ENCODE results near the gene ANKRD42.

Gene ANKRD42

DNA sequence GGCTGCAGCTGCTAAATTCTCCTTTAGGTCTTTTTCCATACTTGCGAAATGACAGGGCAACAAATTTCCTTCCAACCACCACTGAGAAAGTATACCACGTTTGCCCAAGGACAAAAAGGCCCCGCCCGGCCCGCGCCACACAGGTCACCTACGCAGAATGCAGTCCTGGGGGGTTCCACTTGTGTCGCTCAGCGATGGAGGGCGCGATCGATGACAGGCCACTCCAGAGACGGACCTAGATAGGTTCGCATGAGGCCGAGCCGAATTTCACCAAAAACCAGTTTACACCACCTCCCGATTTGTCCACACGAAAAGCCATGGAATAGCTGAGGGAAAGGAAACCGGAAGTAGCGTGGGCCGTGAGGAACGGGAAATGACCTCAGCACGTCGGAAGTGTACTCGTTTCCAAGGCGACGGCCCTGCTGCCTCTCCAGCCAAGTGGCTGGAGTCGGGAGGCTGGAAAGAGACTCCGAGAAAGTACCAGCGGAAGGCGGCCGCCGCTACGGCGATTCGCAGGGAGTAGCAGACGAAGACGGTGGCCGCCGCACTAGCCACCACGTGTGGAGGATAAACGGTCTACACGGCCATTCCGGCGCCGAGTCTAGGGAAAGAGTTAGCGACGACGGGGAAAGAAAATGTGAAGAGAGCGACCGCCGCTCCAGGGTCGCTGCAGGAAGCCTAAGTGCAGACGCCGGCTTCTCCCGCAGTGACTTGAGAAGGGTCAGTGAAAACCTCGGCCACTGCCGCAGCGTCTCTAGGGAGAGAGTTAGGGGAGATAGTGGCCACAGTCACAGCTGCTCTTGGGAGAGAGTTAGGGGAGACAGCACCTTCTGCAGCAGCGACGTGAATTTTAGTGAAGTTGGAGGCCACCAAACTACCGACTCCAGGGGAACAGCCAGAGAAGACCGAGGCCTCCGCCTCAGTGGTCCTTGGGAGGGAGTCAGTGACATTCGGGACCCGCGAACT lies at the start of gene ANKRD42:
ANKRD42 (plus strand) TSS at position 398 of the 966 bp plus-strand sequence. CDS start 959 bp downstream, outside the sequence.
- Histone ChIP-seq H3K27ac (ENCODE audit: low read depth, low read length) (peak within 1 kb of the TSS; percentile 15), H3K36me3 (ENCODE audit: control insufficient read depth, insufficient read depth, low read length) (peaks cover 34% of the 10 kb centered on the region), H3K27me3 (ENCODE audit: control insufficient read depth, insufficient read depth, low read length) (0 out of 2 replicates have a peak, but pooled peaks cover 6% of the 10 kb centered on the region), H3K4me3 (ENCODE audit: low read depth, low read length) (peak within 1 kb of the TSS; percentile 68), H3K4me1 (ENCODE audit: control insufficient read depth, insufficient read depth, low read length) (peaks cover 12% of the 10 kb centered on the region), H3K9me3 (ENCODE audit: control insufficient read depth, insufficient read depth, low read depth, low read length) (no peaks in the 10 kb centered on the region), H3K9ac (ENCODE audit: low read length) (peak within 1 kb of the TSS; percentile 76)

DNA sequence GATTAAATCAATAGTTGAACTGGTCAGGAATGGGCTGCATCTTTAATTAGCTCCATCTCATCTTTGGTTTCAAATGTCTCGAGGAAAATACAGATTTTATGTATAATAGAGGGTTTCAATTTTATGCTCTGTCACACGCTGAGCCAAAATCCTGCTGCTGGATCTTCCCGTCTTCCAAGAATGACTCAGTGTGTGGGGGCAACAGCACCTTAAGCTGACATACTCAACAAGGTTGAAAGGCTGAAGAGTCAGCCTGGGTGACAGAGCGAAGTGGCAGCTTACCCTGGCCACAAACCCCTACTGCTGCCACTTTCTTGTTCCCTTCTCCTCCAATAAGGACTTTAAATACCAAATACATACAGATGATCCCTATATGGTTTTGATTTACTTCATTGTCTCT lies 45.6 kb upstream of the ANKRD42 start:
- Histone ChIP-seq H3K9ac (ENCODE audit: low read length) (no peak overlapping the region), H3K27me3 (ENCODE audit: control insufficient read depth, insufficient read depth, low read length) (no peaks in the 10 kb centered on the region), H3K27ac (ENCODE audit: low read depth, low read length) (no peak overlapping the region), H3K4me3 (ENCODE audit: low read depth, low read length) (no peak overlapping the region), H3K4me1 (ENCODE audit: control insufficient read depth, insufficient read depth, low read length) (no peaks in the 10 kb centered on the region), H3K9me3 (ENCODE audit: control insufficient read depth, insufficient read depth, low read depth, low read length) (no peaks in the 10 kb centered on the region), H3K36me3 (ENCODE audit: control insufficient read depth, insufficient read depth, low read length) (no peaks in the 10 kb centered on the region)

DNA sequence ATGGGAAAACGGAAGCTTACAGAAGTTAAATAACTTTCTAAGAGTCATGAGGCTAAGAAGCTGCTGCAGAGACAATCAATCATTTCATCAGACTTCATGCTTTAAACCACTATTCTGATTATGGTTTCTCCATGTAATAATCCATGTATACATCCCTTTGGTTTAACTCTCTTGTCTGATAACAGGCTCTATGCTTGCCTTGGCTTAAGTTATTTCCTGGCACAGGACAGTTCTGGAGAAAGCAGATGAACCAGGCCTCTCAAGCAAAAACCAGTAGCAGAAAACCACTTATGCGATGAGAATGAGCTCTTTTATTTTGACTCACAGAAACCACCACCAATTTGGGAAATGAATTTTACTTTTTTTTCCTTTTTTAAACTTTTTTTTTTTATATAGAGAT lies 43.1 kb upstream of the ANKRD42 start:
- H3K27ac ChIP-seq (ENCODE audit: low read depth, low read length), result no peak overlapping the region
- no peaks in the 10 kb centered on the region for H3K9me3 ChIP-seq (ENCODE audit: control insufficient read depth, insufficient read depth, low read depth, low read length)
- no peaks in the 10 kb centered on the region for H3K4me1 ChIP-seq (ENCODE audit: control insufficient read depth, insufficient read depth, low read length)
- H3K36me3 ChIP-seq (ENCODE audit: control insufficient read depth, insufficient read depth, low read length), result no peaks in the 10 kb centered on the region
- H3K27me3 ChIP-seq (ENCODE audit: control insufficient read depth, insufficient read depth, low read length), result no peaks in the 10 kb centered on the region
- H3K4me3 ChIP-seq (ENCODE audit: low read depth, low read length), result no peak overlapping the region
- no peak overlapping the region for H3K9ac ChIP-seq (ENCODE audit: low read length)

DNA sequence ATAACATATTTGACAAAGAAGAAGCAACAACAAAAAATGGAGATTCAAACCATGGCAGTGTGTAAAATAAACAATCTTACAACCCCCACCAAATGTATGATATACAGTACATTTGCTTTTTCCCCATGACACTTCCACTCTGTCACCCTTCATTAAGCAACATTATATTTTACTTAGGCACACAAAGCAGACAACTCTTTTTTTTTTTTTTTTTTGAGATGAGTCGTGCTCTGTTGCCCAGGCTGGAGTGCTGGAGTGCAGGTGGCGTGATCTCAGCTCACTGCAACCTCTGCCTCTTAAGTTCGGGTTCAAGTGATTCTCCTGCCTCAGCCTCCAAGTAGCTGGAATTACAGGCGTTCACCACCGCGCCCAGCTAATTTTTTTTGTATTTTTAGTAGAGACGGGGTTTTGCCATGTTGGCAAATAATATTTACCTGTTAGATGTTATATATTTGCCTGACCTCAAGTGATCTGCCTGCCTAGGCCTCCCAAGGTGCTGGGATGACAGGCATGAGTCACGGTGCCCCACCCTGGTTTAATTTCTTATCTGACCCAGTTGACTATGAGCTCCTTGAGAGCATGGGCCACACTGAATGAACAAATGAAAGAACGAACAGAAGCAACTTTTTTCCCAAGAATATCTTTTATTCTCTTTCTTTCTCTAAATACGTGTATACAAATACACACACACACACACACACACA lies 42.1 kb upstream of the ANKRD42 start:
- Histone ChIP-seq H3K4me3 (ENCODE audit: low read depth, low read length) (no peak overlapping the region), H3K9me3 (ENCODE audit: control insufficient read depth, insufficient read depth, low read depth, low read length) (no peaks in the 10 kb centered on the region), H3K27ac (ENCODE audit: low read depth, low read length) (no peak overlapping the region), H3K9ac (ENCODE audit: low read length) (no peak overlapping the region), H3K36me3 (ENCODE audit: control insufficient read depth, insufficient read depth, low read length) (no peaks in the 10 kb centered on the region), H3K27me3 (ENCODE audit: control insufficient read depth, insufficient read depth, low read length) (no peaks in the 10 kb centered on the region), H3K4me1 (ENCODE audit: control insufficient read depth, insufficient read depth, low read length) (no peaks in the 10 kb centered on the region)

DNA sequence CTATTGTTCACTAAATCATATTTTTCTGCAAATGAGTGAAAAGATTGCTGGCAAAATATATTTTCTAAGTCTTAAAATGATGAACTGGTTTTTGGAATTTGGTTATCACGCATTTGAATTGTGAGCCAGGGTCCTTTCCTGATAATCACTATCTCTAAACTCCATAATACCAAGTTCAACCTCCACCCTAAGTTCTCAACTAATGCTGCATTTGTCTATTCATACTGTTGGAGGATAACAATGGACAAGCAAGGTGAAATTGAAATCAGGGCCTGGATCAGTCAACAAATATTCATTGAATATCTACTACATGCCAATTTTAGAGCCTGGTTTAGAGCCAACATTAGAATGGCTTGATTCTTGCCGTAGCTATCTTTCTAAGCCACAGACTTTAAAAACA lies 41.2 kb upstream of the ANKRD42 start:
- H3K27ac ChIP-seq (ENCODE audit: low read depth, low read length), result no peak overlapping the region
- no peaks in the 10 kb centered on the region for H3K4me1 ChIP-seq (ENCODE audit: control insufficient read depth, insufficient read depth, low read length)
- no peak overlapping the region for H3K9ac ChIP-seq (ENCODE audit: low read length)
- H3K4me3 ChIP-seq (ENCODE audit: low read depth, low read length), result no peak overlapping the region
- H3K27me3 ChIP-seq (ENCODE audit: control insufficient read depth, insufficient read depth, low read length), result no peaks in the 10 kb centered on the region
- no peaks in the 10 kb centered on the region for H3K9me3 ChIP-seq (ENCODE audit: control insufficient read depth, insufficient read depth, low read depth, low read length)
- H3K36me3 ChIP-seq (ENCODE audit: control insufficient read depth, insufficient read depth, low read length), result no peaks in the 10 kb centered on the region; the same call in 1 of the 2 replicates

DNA sequence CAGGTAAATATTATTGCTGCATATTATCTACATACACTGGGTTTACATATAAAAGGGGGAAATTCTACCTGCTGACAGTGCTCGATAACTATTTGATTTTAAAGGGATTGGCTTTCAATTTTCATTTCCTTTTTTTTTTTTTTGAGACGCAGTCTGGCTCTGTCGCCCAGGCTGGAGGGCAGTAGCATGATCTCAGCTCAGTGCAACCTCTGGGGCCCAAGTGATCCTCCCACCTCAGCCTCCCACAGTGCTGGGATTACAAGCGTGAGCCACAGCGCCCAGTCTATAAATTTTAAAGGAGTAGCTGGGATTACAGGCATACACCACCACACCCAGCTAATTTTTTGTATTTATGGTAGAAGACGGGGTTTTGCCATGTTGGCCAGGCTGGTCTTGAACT lies 39.7 kb upstream of the ANKRD42 start:
- Histone ChIP-seq H3K9ac (ENCODE audit: low read length) (no peak overlapping the region), H3K27ac (ENCODE audit: low read depth, low read length) (no peak overlapping the region), H3K9me3 (ENCODE audit: control insufficient read depth, insufficient read depth, low read depth, low read length) (no peaks in the 10 kb centered on the region), H3K4me3 (ENCODE audit: low read depth, low read length) (no peak overlapping the region), H3K36me3 (ENCODE audit: control insufficient read depth, insufficient read depth, low read length) (peaks cover 3% of the 10 kb centered on the region; the same call in 1 of the 2 replicates), H3K4me1 (ENCODE audit: control insufficient read depth, insufficient read depth, low read length) (no peaks in the 10 kb centered on the region), H3K27me3 (ENCODE audit: control insufficient read depth, insufficient read depth, low read length) (no peaks in the 10 kb centered on the region)

DNA sequence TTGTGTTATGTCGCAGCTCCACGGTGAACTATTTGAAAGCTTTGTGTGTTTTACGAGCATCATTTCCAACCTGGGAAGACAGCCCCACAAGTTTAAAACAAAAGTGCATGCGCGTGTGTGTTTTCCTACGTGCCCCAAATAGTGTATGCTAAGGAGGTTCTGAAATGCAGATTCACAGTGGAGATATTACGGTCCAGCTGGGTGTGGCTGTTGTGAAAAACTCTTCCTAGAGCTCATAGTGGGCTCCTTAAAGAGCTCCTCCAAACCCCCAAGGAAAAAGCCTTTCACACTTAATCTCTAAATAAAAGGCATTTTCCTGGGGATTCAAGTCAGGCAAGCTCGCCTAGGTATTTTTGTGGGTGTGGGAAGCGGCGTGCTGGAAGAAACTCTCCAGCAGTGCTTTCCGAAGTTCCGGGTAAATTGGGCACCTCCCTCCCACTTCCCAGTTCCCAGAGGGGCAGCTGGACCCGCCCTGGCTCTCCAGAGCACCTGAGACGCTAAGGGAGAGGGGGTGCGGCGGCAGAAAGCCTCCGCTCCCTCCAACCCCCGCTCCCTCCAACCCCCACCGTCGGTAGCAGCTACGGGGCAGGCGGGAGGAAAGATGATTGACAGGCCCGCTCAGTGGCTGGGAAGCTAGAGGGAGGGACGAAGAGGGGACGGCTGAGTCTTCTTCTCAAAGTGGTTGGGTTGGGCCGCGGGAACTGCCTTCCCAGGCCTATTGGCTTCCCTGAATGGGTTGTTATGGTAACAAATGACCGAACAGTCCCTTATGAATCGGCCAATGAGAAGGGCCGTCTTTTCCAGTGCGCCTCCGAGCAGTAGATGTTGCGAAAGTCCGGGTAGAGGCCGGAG lies 37.1 kb upstream of the ANKRD42 start:
- Histone ChIP-seq H3K27me3 (ENCODE audit: control insufficient read depth, insufficient read depth, low read length) (no peaks in the 10 kb centered on the region), H3K9me3 (ENCODE audit: control insufficient read depth, insufficient read depth, low read depth, low read length) (no peaks in the 10 kb centered on the region), H3K4me3 (ENCODE audit: low read depth, low read length) (peak overlapping the region; percentile 76), H3K4me1 (ENCODE audit: control insufficient read depth, insufficient read depth, low read length) (no peaks in the 10 kb centered on the region), H3K9ac (ENCODE audit: low read length) (peak overlapping the region; percentile 46), H3K27ac (ENCODE audit: low read depth, low read length) (no peak overlapping the region; the same call in 1 of the 2 replicates), H3K36me3 (ENCODE audit: control insufficient read depth, insufficient read depth, low read length) (peaks cover 27% of the 10 kb centered on the region)

DNA sequence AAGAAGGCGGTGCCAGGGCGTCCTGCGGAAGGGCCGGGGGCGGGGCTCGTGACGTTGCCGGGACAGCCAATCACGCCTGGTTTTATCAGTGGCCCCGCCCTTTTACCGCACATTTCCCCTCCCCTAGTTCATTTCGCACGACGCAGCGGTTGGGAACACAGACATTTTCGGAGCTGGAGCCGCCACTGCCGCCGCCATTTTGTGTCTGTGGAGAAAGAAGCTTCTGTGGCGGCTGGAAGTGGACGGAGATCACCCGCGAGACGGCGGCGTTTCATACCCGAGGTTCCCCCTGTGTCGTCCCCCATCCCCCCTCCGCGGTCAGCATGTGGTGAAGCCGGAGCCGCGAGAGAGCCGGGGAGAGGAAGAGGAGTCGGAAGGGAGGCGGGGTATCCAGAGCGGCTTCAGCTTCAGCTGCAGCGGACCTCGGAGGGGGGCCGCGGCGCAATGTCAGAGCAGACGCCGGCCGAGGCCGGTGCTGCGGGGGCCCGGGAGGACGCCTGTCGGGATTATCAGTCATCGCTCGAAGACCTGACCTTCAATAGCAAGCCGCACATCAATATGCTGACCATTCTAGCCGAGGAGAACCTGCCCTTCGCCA lies 36.4 kb upstream of the ANKRD42 start, which contains the start of gene PCF11:
PCF11 (plus strand) TSS at position 136 of the 598 bp plus-strand sequence; CDS start at position 445, 309 bp downstream.
- H3K4me1 ChIP-seq (ENCODE audit: control insufficient read depth, insufficient read depth, low read length), result no peaks in the 10 kb centered on the region; the same call in 1 of the 2 replicates
- peaks cover 32% of the 10 kb centered on the region for H3K36me3 ChIP-seq (ENCODE audit: control insufficient read depth, insufficient read depth, low read length)
- H3K9me3 ChIP-seq (ENCODE audit: control insufficient read depth, insufficient read depth, low read depth, low read length), result no peaks in the 10 kb centered on the region

DNA sequence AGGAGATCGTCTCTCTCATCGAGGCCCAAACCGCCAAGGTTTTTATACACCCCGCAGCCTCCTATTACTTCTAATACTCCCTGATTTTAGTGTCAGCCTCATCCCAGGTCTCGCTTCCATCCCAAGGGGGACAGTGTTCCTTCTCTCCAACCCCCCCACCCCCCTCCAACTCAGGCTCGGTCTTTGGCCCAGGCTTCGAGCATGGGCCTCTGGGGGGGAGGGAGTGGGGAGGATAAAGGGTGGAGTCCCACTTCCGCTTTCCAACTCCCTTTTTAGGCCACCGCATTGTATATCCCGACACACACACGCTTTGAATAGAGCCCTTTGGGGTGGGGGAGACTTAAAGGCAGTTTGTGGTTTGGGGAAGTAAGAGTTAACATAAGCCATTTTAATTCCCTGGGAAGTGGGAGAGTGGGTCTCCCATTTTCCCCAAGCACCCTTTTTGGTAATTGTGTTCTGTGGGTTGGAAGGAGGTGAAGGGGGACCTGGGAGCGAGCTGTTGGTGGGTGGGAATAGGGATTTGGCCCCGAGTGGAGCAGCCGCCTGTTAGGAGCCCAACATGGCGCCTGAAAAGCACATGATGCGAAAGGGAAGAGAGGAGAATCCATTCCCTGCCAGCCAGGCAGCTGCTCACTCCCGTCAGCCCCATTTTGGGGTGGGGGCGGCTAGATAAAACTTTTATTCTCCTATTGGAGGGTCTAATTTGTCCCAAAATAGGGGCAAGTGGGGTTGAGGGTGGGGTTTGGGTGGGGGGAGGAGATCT lies 35.7 kb upstream of the ANKRD42 start:
- Histone ChIP-seq H3K36me3 (ENCODE audit: control insufficient read depth, insufficient read depth, low read length) (peaks cover 32% of the 10 kb centered on the region), H3K27me3 (ENCODE audit: control insufficient read depth, insufficient read depth, low read length) (no peaks in the 10 kb centered on the region)

More for the DNA sequence above, 36.4 kb upstream of the ANKRD42 start, which contains the start of gene PCF11:
- Histone ChIP-seq H3K27me3 (ENCODE audit: control insufficient read depth, insufficient read depth, low read length) (no peaks in the 10 kb centered on the region), H3K9ac (ENCODE audit: low read length) (peak within 1 kb of the TSS; percentile 97), H3K4me3 (ENCODE audit: low read depth, low read length) (peak within 1 kb of the TSS; percentile 98), H3K27ac (ENCODE audit: low read depth, low read length) (peak within 1 kb of the TSS; percentile 95)

More for the DNA sequence above, 35.7 kb upstream of the ANKRD42 start:
- no peaks in the 10 kb centered on the region; the same call in 1 of the 2 replicates for H3K4me1 ChIP-seq (ENCODE audit: control insufficient read depth, insufficient read depth, low read length)
- peak overlapping the region; percentile 97 for H3K9ac ChIP-seq (ENCODE audit: low read length)
- no peaks in the 10 kb centered on the region for H3K9me3 ChIP-seq (ENCODE audit: control insufficient read depth, insufficient read depth, low read depth, low read length)
- H3K4me3 ChIP-seq (ENCODE audit: low read depth, low read length), result peak overlapping the region; percentile 98
- peak overlapping the region; percentile 95 for H3K27ac ChIP-seq (ENCODE audit: low read depth, low read length)

Measured in HUES6 (cell line).